Measurements from ENCODE around the gene RGS6.
A peak's percentile ranks its signal among the peaks of the same experiment; 100 is the strongest.

RGS6 gene

DNA sequence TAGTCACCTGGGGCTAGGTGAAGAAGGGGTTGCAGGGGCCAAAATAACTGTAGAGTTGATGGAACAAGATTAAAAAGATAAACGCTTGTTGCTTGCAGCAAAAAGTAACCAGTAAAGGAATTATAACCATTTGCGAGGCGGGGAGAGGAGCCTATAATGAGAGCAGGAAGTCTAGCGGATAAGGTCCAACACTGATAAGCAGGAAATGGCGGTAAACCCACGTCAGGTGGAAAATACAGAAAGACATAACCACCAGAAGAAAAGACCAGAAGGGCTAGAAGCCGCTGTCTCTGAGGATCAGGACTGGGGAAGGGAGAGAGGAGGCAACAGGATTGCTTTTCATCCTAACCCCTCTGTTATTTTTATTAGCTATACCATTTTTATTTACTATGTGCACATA, 658.3 kb downstream of the RGS6 start:
- H3K4me3 ChIP-seq (ENCODE audit: low read depth, low read length): no peak overlapping the region
- DNase-seq (ENCODE audit: low read depth): no peak
- no peak for TF ChIP-seq CTCF (IDR thresholded peaks at IDR 0.05; ENCODE audit: low read depth, low read length, missing control alignments)

DNA sequence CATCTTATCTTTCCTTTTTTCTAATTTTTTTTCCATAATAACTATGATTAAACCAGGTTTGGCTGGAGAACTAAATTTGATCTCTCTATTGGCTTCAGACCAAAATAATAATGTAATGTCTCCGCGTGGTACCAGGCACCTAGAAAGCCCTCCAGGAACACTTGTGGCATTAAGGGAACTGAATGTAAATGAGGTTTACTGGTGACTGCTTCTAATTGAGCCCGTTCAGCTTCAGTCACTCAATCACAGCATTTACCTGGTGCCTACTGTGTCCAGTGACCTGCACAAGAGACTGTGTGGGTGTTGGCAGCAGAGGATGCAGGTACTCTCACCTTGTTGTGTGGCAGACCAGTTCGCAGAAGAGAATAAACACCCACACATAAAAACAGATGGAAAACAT, 659.2 kb downstream of the RGS6 start:
- no peak for DNase-seq (ENCODE audit: low read depth)
- no peak overlapping the region for H3K4me3 ChIP-seq (ENCODE audit: low read depth, low read length)
- TF ChIP-seq CTCF (IDR thresholded peaks at IDR 0.05; ENCODE audit: low read depth, low read length, missing control alignments): no peak

DNA sequence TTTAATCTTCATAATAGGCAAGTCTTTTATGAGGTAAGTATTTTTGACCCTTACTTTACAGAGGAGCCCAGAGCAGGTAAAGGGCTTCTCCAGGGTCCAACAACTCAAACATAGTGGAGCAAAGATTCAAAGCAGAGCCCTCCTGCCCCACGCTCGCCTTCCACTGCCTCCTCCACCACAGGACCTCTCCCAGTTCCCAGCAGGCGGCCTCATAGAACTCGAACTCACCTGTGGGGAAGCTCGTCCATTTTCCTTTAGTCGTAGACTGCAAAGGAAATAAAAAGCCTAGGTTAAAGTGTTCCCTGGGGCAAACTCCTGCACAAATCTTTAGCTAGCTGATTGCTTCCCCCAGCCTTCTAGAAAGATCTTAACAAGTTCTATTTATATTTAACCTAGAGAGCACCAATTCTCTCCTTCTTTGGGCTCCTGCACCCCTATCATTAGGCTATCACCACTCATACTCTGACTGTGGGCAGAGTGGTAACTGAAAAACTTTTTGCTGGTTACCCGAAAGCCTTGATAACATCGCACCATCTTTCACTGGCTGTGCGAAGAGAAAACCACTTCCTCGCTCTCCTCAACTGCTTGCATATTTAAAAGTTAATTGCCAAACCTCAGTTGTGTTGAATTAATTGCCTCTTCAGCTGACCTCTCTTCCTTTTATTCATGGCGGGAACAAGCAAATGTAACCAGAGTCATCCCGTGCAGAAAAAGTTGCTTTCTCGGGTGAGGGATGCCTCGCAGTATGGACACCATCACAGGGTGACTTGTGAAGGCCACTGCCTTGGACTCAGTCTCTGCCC, 662.1 kb downstream of the RGS6 start:
- no peak overlapping the region for H3K4me3 ChIP-seq (ENCODE audit: low read depth, low read length)
- no peak for TF ChIP-seq CTCF (IDR thresholded peaks at IDR 0.05; ENCODE audit: low read depth, low read length, missing control alignments)
- DNase-seq (ENCODE audit: low read depth): peak; percentile 22

GRCh38 chr14:72595152-72595862, 663.1 kb downstream of the RGS6 start:
- no peak overlapping the region for H3K4me3 ChIP-seq (ENCODE audit: low read depth, low read length)
- no peak for TF ChIP-seq CTCF (IDR thresholded peaks at IDR 0.05; ENCODE audit: low read depth, low read length, missing control alignments)

DNA sequence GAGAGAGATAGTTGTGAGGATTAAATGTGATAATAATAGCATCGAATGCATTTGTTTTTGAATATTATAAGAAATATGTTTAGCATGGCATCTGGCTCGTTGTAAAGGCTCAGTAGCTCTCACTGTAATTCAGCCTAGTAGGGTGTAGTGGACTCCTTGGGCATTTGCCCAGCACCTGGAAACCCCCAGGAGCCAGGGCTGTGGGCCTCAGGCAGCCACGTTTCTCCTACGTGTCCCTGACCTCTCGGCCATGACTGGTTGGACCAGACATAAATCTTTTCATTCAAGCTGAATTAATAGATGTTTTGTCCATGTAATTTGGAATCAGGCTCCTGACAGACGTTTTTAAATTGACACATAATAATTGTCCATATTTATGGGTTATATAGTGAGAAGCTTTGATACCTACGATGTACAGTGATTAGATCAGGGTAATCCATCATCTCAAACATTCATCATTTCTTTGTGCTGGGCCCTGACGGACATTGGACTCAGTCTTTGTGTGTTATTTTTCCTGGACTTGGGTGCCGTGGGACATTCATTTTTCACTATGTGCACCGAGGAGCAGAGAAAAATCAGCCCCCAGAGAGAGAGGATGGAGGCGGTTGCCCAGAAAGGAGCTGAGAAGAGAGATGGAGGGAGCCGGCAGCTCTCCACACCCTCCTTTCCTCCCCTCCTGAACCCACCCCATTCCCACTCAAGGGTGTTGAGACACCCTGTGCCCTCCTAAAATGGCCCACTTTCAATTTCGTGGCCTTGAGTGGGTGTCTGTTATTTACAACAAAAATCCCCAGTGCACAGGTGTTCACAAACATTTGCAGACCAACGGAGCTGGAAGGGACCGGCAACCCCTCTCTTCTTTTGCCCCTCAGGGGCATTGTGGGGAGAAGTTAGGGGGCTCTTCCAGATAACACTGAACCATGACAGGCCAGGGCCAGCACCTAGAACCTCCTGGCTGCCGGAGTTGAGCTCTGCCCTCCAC, 665.3 kb downstream of the RGS6 start:
- DNase-seq (ENCODE audit: low read depth): no peak
- H3K4me3 ChIP-seq (ENCODE audit: low read depth, low read length): no peak overlapping the region
- no peak for TF ChIP-seq CTCF (IDR thresholded peaks at IDR 0.05; ENCODE audit: low read depth, low read length, missing control alignments)

More at GRCh38 chr14:72595152-72595862, 663.1 kb downstream of the RGS6 start:
- DNase-seq (ENCODE audit: low read depth): no peak

DNA sequence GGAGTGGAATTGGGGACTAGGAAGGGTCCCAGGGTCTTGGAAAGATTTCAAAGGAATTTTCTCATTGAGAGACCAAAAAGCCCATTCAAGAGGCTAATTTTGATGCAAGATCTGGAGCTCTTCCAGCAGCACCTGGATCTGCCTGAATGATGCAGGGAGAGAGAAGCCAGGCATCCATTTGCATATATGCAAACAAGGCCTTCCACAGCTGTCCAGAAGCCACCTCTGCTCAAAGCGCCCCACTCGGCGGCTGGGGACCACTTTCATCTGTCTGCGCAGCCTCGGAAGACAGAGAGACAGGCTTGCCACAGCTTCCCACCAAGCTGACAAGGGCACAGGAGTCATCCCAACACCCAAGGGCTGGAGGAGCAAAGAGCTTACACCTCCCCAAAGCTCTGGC, 666.1 kb downstream of the RGS6 start:
- DNase-seq (ENCODE audit: low read depth): peak; percentile 10
- H3K4me3 ChIP-seq (ENCODE audit: low read depth, low read length): no peak overlapping the region
- peak; percentile 30 for TF ChIP-seq CTCF (IDR thresholded peaks at IDR 0.05; ENCODE audit: low read depth, low read length, missing control alignments)

Data from GM12864 (cell line).